BLaER1 treated with 17β-estradiol and CSF1 and Interleukin-3, amounts not matched to agents 10 nM and 100 nM (cell line): ENCODE data around the gene DAB2.

Experiments
- H3K27ac ChIP-seq, 11 experiments: shearing (Covaris generic); formaldehyde crosslinking; 2 replicates each; pipeline ENCODE4 v1.8.1; 2022
- H3K27me3 ChIP-seq, 11 experiments: shearing (Covaris generic); formaldehyde crosslinking; 2 replicates each; pipeline ENCODE4 v1.8.1; 2022
- H3K36me3 ChIP-seq, 11 experiments: shearing (Covaris generic); formaldehyde crosslinking; 2 replicates each; pipeline ENCODE4 v1.8.1; 2022
- H3K4me1 ChIP-seq, 10 experiments: shearing (Covaris generic); formaldehyde crosslinking; 2 replicates each; pipeline ENCODE4 v1.8.1; 2022
- H3K4me2 ChIP-seq, 11 experiments: shearing (Covaris generic); formaldehyde crosslinking; 2 replicates each; pipeline ENCODE4 v1.8.1; 2022
- H3K4me3 ChIP-seq, 10 experiments: shearing (Covaris generic); formaldehyde crosslinking; 2 replicates each; pipeline ENCODE4 v1.8.1; 2022
- H3K9ac ChIP-seq, 11 experiments: shearing (Covaris generic); formaldehyde crosslinking; 2 replicates each; pipeline ENCODE4 v1.8.1; 2022
- H3K9me3 ChIP-seq, 11 experiments: shearing (Covaris generic); formaldehyde crosslinking; replicated peaks in 1 of 11; 2 replicates each; pipeline ENCODE4 v1.8.1; 2022
- H4K20me1 ChIP-seq, 11 experiments: shearing (Covaris generic); formaldehyde crosslinking; 2 replicates each; pipeline ENCODE4 v1.8.1; 2022
- Cebpa-rat ChIP-seq, 11 experiments: shearing (Covaris generic); IDR thresholded peaks; 2 replicates each; pipeline ENCODE4 v1.8.1; 2022

Gene DAB2

DNA sequence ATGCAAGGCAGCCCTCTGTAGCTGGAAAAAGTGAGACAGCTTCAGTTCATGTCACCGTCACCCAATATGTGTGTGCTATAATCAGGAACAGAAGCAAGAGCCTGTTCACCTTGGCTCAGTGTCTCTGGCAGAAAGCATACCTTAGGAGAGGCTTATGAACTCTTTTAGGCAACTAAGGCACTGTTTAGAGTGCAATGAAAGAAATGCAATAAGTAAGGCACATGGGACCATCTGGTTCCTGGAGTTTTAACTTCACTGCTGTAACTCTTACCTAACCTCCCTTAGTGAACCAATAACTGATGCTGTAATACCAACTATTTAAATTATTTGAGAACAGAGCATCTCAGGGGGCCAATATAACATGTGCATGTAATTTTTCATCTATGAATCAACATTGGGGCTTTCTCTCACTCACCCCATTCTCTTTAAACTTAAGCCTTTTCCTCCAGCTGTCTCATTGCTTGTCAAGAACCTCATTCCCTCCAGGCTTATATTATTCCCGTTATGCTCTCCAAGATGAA is 92.9 kb downstream of the DAB2 start:
- TF ChIP-seq Cebpa-rat (IDR thresholded peaks at IDR 0.05), result no peak
- Histone ChIP-seq H4K20me1 (no peaks in the 10 kb centered on the region), H3K27ac (no peak overlapping the region), H3K36me3 (no peaks in the 10 kb centered on the region), H3K4me2 (no peak overlapping the region), H3K9me3 (peaks cover 0 to 17% (median 8%) of the 10 kb centered on the region in 11 experiments; a peak in 14 of 22 replicates), H3K9ac (no peak overlapping the region), H3K4me3 (no peak overlapping the region), H3K27me3 (no peaks in the 10 kb centered on the region), H3K4me1 (no peaks in the 10 kb centered on the region)

- TF ChIP-seq Cebpa-rat (IDR thresholded peaks at IDR 0.05), result no peak
- H4K20me1 ChIP-seq, result no peaks in the 10 kb centered on the region
- no peaks in the 10 kb centered on the region for H3K36me3 ChIP-seq
- no peak overlapping the region for H3K4me3 ChIP-seq
- peaks cover 0 to 10% (median 6%) of the 10 kb centered on the region in 11 experiments; a peak in 12 of 22 replicates for H3K9me3 ChIP-seq
- no peaks in the 10 kb centered on the region for H3K4me1 ChIP-seq
- no peak overlapping the region for H3K4me2 ChIP-seq
- H3K27ac ChIP-seq, result no peak overlapping the region
- H3K27me3 ChIP-seq, result no peaks in the 10 kb centered on the region
- H3K9ac ChIP-seq, result no peak overlapping the region
These were observed 96.0 kb downstream of the DAB2 start for GRCh38 chr5:39328731-39329130.

DNA sequence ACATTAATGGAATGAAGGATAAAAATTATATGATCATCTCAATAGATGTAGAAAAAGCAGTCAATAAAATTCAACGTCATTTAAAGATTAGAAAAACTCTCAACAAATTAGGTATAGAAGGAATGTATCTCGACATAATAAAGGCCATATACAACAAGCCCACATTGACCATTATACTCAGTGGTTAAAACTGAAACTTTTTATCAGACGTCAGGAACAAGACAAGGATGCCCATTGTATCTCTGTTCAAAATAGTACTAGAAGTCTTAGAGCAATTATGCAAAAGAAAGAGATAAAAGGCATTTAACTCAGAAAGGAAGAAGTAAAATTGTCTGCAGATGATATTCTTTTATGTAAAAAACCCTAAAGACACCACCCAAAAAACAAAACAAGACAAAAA is 101.2 kb downstream of the DAB2 start:
- H3K4me2 ChIP-seq, result no peak overlapping the region
- no peaks in the 10 kb centered on the region for H3K36me3 ChIP-seq
- H4K20me1 ChIP-seq, result no peaks in the 10 kb centered on the region
- no peaks in the 10 kb centered on the region for H3K27me3 ChIP-seq
- no peaks in the 10 kb centered on the region for H3K4me1 ChIP-seq
- no peak overlapping the region for H3K27ac ChIP-seq
- no peak overlapping the region for H3K4me3 ChIP-seq
- peaks cover 0 to 8% (median 5%) of the 10 kb centered on the region in 11 experiments; a peak in 8 of 22 replicates for H3K9me3 ChIP-seq
- no peak for TF ChIP-seq Cebpa-rat (IDR thresholded peaks at IDR 0.05)
- H3K9ac ChIP-seq, result no peak overlapping the region
